Mucosa of gallbladder (tissue), 1 donor: Measurements from ENCODE around the gene LRP1B. TPM values are rescaled to one million over a fixed set of nuclear protein-coding genes. Genes with fewer than 3 reads are reported as not detected.

Experiments used
- DNase-seq: peaks from one replicate; pipeline ENCODE4 v3.0.0-alpha.2; 2020; ENCODE audit warnings: low spot score
- total RNA-seq: library from RNA; stranded (reverse); gene quantifications from one replicate; pipeline ENCODE4 v1.2.1, GENCODE V29; 2021
- donor health status: DM: no; HTN: no; CAD: no.

Gene LRP1B
- total RNA-seq, 1 donor from 2014 or later = 0.26 TPM

GRCh38 chr2:142041105-142041504 is 89.7 kb downstream of the LRP1B start:
- DNase-seq = no peak

GRCh38 chr2:142040556-142040955 is 90.3 kb downstream of the LRP1B start:
- no peak for DNase-seq

GRCh38 chr2:142038826-142039225 is 92.0 kb downstream of the LRP1B start:
- DNase-seq = no peak

- no peak for DNase-seq
Observed at GRCh38 chr2:142037744-142038143, 93.1 kb downstream of the LRP1B start.

GRCh38 chr2:142037066-142037465 is 93.8 kb downstream of the LRP1B start:
- no peak for DNase-seq

GRCh38 chr2:142033393-142033792 is 97.4 kb downstream of the LRP1B start:
- no peak for DNase-seq

- no peak for DNase-seq
Observed at GRCh38 chr2:142031656-142032055, 99.2 kb downstream of the LRP1B start.

- DNase-seq = no peak
Observed at GRCh38 chr2:142030735-142031134, 100.1 kb downstream of the LRP1B start.

GRCh38 chr2:142029974-142030373 is 100.8 kb downstream of the LRP1B start:
- DNase-seq = no peak

- no peak for DNase-seq
Observed at GRCh38 chr2:142025394-142025793, 105.4 kb downstream of the LRP1B start.

GRCh38 chr2:142020368-142020767 is 110.4 kb downstream of the LRP1B start:
- no peak for DNase-seq

GRCh38 chr2:142014536-142014935 is 116.3 kb downstream of the LRP1B start:
- DNase-seq = no peak

- no peak for DNase-seq
Observed at GRCh38 chr2:142012797-142013196, 118.0 kb downstream of the LRP1B start.

- DNase-seq = no peak
Observed at GRCh38 chr2:142010477-142011270, 120.1 kb downstream of the LRP1B start.

GRCh38 chr2:142008135-142008744 is 122.6 kb downstream of the LRP1B start:
- no peak for DNase-seq

- DNase-seq = no peak
Observed at GRCh38 chr2:141994066-141994465, 136.8 kb downstream of the LRP1B start.

- DNase-seq = no peak
Observed at GRCh38 chr2:141992695-141993094, 138.1 kb downstream of the LRP1B start.

- no peak for DNase-seq
Observed at GRCh38 chr2:141968433-141968832, 162.4 kb downstream of the LRP1B start.

GRCh38 chr2:141967980-141968379 is 162.8 kb downstream of the LRP1B start:
- no peak for DNase-seq

GRCh38 chr2:141967503-141967902 is 163.3 kb downstream of the LRP1B start:
- DNase-seq = no peak

- no peak for DNase-seq
Observed at GRCh38 chr2:141959941-141960340, 170.9 kb downstream of the LRP1B start.

GRCh38 chr2:141959016-141959415 is 171.8 kb downstream of the LRP1B start:
- DNase-seq = no peak

- DNase-seq = no peak
Observed at GRCh38 chr2:141957827-141958450, 172.9 kb downstream of the LRP1B start.
